SW480 (cell line): Measurements from ENCODE around the gene ASXL3.

Experiments used
- DNase-seq: peaks from one replicate; pipeline ENCODE4 v3.0.0-alpha.2; 2016; ENCODE audit warnings: low spot score

ASXL3 gene

DNA sequence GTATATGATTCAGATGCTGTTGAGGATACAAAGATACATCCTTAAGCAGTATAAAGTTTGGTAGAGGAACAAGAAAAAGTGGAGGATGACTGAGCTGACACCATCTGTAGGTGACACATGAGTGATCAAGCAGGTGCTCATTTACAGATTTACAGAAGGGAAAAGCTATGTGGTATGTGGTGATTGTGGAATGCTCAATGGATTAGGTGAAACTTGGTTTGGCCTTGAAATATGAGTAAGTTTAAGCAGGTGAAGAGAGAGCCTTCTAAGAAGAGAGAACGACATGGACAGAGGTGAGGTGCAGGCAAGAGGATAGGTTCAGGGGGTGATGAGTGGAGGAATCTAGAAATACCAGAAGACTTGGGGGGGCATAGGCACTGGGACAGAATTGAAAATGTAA, 5.9 kb downstream of the ASXL3 start:
- DNase-seq, result no peak

DNA sequence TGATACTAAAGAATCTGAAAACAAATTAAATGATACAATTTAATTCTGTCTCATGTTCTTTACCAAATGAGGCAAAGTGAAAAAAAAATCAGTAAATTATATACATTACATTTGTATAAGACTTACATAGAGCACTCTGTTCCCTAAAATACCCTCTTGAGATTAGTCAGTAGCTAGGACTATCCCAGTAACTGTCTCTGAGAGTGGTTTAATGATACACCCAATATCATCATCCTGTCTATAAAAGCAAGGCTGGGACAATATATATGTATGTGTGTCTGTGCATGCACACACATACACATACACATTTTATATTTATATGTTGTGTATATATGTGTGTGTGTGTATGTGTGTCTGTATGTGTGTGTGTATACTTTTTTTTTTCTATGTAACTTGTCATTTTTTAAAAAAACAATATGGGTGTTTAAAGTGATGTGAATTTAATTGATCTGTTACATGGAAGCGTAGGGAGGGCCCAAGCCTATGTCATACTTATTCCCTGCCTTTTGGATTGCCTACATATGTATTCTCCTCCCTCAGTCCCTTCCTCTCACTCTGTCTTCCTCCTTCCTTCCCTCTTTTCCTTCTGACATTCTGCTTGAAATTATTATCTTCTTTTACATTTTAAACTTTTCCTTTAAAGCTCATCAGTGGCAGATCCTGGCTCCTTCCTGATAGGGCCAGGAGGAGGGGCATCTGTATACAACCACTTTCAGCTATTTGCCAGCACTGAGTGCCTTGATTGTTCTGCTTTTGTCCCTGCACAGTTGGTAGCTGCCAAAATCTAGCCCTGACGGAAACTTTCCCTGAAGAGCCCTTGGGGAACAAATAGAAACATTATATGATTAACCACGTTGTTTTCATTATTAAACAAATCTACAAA, 6.8 kb downstream of the ASXL3 start:
- no peak for DNase-seq

DNA sequence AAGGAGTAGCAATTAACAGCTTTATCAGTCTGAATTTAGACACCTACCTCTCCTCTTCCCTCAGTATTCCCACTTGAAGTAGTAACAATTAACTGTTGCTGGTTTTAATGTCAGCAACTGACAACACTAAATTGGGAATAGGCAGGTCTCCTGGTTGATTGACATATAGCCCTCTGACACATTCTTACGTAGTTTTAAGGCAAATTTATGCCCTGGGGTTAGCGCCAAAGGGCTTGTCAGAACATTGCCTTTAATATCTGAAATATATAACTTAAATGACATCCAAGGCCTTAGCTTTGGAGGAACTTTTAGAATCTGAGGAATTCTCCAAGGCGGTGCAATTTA, 7.4 kb downstream of the ASXL3 start:
- DNase-seq, result no peak

DNA sequence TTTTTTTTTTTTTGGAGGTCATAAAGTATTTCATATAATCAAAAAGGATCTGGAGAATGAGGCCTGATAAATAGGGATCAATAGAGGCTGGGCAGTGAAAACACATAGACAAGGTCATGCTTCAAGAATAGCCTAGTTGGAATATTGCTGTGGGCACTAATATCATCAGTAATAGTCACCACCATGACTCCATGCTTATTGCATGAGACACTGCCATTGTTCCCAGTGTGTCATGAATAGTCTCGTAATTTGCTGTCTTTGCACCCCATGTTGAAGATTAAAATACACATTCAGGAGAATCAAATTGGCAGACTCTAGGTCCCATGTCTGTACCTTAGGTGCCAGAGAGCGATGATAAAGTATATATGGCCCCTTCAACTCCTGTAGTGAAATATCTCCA, 10.3 kb downstream of the ASXL3 start:
- DNase-seq, result no peak

DNA sequence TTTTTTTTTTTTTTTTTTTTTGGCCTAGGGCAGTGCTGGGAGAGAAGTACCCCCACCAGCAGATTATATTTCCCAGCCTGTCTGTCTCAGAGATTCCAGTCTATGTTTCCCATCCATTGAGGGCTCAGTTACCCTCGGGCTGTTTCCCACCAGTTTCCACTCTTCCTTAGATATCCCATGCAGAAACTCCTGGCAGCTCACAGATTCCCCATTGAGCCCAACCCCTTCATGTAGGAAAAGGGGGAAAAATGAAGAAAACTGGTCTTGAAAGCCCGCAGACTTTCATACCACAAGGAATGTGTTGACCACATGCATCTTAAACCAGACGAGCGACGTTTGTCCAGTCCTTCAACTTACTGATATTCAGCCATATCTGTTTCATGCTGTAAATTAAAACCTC, 15.2 kb downstream of the ASXL3 start:
- DNase-seq, result no peak

DNA sequence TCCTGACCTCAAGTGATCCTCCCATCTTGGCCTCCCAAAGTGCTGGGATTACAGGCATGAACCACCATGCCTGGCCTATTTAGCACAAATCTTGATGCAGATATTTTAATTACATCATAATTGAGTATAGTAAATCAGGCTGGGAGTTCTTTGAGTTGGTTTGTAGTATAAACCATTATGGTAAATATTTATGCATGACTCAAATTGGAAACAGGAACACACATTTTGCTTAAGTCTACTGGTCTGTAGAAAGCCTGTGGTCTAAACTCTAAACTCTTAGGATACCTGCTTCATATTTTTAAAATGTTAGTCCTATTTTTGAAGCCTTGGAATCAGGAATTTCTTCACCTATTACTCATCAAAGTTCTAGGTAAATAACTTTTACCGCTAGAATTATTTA, 16.8 kb downstream of the ASXL3 start:
- DNase-seq, result no peak

DNA sequence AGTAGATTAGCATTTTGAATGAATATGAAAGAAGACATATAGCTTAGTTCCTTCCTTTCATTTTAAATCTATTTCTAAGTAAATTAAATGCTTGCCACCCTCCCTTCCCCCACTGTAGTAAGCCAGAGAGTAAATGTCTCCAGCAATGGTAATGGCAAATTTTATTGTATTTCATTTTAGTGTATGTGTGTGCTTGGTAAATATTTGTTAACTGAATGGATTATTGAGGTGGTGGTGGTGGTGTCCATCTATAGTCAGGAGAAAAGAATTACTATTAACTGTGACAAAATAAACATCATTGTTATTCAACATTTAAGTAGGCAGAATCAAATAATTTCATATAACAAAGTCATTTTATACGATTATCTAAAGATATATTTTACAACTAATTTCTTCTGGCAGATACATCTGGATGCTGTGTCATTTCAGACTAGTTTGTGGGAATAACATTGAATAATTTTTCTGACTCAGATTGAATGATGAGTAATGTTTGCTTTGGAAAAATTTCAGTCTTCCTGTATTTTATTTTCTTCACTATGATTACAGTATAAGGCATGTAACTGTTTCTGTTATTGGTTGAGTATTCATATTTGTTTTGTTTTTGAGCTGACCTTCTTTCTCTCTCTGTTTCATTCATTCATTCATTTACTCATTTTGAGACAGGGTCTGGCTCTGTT, 18.3 kb downstream of the ASXL3 start:
- no peak for DNase-seq

DNA sequence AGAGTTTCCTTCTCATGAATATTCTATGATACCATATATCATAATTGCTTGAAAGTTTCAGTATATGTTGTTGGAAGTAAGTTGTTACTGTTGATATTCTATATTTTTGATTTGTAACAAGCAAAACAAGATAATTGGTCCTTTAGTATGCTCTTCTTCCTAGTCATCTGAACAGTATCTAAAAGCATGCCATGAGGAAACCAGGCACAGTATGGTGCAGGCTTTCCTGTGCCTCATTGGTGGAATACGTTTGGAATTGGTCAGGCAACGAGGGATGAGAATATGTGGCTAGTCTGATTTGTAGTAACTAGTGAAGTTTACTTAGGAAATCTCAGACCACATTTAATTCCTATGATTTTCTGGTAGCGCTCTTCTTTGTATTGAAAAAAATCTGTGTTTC, 22.8 kb downstream of the ASXL3 start:
- DNase-seq, result no peak

DNA sequence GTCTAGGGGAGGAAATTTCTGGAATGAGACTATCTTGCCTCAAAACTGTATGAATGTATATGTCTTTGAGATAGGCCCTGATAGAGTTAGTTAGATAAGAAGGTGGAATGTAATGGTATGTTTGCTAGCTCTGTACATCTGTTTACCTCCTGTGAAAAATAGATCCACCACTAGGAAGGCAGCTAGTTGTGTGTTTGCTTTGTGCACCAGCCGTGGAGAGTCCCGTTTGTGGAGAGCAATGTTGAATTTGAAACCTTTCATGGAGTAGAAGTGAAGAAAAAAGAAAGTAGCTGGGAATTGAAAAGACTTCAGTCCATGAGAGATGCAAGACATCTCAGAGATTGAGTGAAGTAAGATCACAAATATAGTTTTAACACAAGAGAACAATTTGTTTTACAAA, 25.4 kb downstream of the ASXL3 start:
- DNase-seq, result no peak

DNA sequence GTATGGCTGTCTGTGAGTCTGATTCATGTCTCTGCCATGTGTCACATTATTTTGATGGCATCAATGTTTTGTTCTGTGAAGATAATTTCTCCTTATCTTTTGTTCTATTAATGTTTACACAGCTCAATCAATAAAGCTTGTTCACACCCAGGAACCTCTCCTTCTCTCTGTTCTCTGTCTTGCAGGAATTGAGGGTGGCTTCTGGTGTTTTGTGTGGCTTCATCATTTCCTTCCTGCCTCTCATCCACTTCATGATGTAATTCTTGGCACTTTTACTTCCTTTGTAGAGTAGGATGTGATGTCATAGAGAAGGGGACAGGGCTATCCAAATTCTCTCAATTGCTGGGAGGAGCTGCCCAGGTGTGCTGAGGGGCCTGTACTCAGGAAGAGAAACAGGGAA, 27.2 kb downstream of the ASXL3 start:
- DNase-seq, result no peak

DNA sequence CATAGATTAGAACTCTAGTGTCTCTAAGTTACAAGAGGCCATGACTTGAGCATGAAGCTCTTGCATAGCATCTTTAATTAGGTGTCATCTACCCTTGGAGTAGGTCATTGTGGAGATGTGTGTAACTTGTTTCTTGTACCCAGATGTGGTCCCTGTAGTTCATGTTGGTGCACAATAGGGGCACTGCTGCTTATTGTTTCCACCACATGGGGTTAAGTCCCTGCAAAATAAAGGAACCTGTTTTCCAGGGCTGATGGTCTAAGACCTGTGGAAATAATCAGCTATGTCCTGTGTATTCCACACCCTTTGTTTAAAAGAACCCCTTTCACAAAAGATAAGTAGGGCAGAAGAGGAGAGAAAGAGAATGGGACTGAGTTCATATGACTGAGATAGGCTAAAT, 28.6 kb downstream of the ASXL3 start:
- no peak for DNase-seq

DNA sequence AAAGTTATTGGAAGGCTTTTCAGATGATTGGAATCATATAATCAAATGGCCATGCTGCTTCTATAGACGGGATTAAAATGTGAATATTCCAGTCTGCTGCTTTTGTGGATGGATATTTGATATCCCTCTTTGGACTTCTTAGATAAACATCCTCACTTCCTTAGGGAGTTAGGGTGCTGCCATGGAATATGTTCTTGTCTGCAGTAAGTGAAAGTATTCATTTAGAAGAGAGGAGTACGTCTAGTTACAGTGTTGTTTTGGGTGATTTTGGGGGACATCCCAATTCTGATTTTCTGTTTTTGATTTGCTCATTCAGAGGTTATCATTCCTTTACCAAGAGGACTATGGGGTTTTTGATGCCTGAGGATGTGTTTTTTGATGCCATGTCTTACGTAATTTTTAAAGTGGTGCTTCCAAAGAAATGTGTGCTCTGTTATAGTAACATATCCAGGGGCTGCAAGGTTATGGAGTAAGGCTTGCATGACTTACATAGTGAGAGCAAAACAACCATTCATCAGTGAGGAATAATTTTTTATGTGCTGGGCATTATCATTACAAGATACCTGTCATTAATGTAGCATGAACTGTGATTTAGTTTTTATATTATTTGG, 33.6 kb downstream of the ASXL3 start:
- DNase-seq, result no peak

DNA sequence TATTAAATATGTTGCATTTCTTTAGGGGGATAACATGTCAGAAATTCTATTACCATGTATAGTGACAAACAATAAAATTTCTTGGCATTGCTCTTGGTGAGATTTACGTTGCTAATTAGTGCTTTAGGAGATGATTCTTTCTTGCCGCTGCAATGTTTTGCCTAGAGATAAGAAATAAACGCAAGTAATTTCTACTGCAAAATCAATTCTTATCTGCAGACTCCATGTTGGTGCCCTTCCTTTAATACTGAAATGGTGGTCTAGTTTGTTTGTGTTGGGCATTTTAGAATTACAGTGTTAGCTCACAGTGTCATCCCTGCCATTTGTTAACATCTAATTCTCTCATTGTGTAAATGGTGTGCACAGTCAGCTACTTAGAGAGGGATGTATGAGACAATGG, 34.6 kb downstream of the ASXL3 start:
- no peak for DNase-seq

DNA sequence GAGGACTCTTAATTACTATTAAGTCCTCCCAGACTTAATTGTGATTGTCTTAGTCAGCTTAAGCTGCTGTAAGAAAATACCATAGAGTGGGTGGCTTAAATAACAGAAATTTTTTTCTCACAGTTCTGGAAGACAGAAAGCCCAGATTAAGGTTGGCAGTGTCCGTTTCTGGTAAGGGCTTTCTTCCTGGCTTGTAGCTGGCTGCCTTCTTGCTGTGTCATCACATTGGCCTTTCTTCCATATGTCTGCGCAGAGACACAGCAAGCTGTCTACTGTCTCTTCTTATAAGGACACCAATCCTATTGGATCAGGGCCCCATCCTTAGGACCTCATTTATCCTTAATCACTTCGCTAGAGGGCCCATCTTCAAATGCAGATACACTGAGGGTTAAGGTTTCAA, 38.5 kb downstream of the ASXL3 start:
- DNase-seq, result no peak

DNA sequence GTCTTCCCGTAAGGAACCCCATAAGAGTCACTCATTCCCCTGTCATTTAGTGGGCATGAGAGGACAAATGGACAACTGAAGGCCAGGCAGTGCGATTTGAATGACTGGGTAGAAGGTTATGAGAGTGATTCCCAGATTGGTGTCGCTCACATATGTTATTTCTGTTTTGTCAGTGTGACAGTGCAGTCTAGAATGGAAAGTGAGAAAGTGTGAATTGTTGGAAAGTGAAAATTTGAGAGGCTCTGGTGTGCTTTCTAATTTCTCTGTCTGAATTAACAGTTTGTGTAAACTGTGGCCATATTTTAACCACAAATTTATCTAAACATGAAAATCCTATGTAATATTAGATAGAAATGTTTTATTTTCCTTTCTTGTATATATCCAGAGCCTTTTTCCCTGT, 49.1 kb downstream of the ASXL3 start:
- no peak for DNase-seq

DNA sequence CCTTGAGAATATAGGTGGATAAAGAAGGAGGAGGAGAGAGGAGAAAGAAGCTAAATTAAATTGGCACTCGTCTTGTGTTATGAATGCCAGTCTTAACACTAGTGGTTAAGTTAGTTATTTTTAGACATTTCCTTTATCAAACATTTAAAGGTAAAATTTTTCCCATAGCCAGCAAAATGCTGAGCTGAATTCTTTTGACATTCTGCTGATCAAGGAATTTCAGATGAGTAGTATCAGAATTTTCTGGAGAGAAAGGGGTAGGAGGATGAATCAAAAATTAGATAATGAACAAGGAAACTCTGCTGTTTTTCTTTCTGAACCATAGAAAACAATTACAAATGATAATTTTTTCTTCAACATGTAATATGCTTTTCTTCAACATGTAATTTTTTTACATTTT, 52.5 kb downstream of the ASXL3 start:
- DNase-seq, result no peak

DNA sequence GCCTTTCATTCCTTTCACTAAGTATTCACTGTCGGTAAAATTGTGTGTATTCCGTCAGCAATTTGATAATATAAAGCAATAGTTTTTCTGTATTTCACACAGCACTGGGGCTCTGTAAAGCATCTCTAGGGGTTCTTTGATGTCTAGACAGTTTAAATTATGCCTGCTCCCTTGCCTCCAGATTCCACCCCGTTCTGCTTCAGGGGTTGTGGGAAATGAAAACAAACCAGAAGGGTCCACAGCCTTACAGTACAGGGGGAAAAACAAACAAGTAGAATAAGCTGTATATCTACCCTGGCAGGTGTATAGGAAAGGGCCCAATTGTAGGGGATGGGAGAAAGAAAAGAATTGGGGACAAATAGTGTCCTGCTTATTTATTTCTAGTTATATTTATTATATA, 63.1 kb downstream of the ASXL3 start:
- DNase-seq, result no peak

DNA sequence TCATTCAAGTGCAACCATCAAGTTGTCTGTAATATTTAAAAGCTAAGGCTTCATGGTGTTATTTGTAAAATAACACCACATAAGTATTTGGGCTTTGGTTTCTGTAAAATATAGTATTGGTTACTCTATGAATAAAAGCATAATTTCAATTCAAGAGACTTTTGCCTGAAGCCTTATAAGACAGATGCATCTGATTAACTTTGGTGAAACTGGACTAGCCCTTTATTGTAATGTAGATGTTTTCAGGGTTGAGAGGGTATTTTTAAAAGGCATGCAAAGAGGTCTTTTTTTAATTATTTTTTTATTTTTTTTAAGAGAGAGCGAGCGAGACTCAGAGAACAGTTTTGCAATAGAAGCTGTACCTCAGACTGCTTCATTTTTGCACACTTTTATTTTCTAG, 66.5 kb downstream of the ASXL3 start:
- no peak for DNase-seq

DNA sequence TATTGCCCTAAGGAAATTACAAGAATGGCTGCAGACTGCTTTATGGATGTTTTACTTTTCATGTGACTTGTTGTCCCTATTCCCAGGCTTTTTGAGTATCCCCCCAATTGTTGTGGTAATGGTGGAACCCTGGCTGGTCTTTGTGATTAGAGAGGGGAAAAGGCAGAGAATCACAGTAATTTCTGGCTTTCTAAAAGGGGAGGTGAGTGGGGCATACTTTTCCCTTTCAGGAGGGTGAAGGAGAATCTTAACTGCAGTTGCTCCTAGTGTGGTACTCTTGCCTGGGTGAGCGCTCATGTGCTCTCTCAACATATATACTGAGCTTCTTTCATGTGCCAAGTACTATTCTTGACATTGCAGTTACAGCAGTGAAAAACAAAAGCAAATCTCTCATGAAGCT, 69.3 kb downstream of the ASXL3 start:
- no peak for DNase-seq

DNA sequence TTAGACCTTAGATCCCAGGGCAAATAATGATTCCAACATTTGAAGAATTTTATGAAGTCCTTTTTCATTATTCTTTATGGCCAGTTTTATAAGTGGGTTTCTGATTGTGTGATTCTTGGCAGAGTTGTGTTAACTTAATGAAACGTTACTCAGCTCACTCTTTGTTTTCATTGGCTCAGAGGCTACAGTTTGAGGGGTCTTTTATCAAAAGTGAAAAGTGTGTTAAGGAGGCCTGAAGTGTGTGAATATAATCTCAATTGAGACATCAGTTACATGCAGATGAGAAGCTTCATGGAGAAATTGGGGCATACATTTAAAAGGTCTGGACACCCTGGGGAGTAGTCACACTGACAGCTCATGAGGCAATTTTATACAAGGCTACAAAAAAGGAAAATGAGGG, 74.6 kb downstream of the ASXL3 start:
- DNase-seq, result no peak

DNA sequence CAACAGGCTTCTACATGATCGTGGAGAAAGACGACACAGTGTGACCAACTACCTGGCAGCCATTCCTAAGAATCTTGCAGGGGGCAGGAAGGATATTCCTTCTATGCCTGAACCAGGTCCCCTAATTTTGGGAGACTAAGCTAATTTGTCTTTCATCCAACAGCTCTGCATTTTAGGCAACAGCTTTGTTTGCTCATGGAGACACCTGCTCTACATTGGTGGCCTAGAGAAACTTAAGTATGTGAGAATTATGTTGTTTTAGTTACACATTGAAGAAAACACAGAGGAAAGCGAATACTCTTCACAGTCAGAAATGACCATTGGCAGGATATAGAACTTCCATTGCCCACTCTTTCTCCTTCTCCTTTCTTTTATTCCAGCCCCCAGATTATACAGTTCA, 75.2 kb downstream of the ASXL3 start:
- DNase-seq, result no peak

DNA sequence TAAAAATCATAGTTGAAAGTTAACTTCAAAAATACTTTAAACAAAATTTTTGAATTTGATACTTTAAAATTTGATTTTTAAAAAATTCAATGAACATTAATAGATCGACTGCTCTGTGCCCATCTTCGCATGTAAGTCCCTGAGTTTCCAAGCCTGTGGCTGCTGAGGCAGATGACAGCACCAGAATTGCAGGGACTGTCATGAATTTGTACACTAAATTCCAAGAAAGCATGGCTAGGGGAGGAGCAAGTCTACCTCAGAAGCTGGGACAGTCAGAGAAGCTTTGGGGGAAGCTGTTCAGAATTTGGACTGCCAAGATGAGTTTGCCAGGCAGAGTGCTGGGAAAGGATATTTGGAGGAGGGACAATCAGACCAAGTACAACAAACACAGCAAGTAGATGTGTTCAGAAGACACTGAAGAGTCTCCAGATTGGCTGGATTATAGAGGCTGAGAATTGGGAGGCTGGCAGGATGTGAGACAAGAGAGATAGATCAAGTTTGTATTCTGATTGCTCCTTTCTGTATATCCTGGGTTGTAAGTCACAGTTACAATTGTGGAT, 79.0 kb downstream of the ASXL3 start:
- no peak for DNase-seq

DNA sequence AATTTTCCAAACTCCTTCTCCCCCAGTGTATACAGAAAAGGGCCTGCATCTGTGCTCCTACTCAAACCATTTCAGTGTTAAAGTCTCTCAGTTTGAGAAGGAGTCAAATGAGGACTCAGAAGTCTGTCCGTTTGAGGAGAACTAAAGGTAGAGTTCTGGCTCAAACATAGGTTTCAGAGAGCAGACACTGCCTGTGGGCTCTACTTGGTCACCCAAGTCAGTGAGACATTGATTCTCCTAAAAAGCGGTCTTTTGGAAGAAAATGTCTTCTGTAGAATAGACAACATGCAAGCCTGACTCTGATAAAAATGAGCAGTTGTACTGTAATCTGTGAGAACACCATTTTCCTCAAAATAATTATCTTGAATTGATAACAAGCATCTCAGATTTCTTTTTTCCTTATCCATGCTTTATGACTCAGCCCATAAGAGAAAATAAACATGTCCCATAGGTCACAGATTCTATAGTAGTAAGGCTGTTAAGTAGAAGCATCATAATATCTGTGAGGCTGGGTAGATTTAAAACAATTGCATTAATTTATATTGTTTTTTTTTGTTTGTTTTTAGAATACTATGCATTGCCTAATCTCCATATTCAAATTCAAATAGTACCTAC, 82.8 kb downstream of the ASXL3 start:
- no peak for DNase-seq
